Measurements from ENCODE around the gene PIEZO2. TPM values are rescaled to one million over a fixed set of nuclear protein-coding genes. Genes with fewer than 3 reads are reported as not detected.

Gene PIEZO2
- total RNA-seq, 2 experiments from 2014 or later: not detected

- Histone ChIP-seq H3K9me3 (ENCODE audit: control insufficient read depth in 1 of 2, insufficient read depth in 1 of 2, low read length in 2 of 2) (peaks cover 0 to 10% of the 10 kb centered on the region in 2 experiments), H3K27me3 (ENCODE audit: control insufficient read depth in 1 of 2, insufficient read depth in 2 of 2, low read length in 2 of 2) (no peaks in the 10 kb centered on the region), H3K27ac (ENCODE audit: low read depth in 1 of 2, low read length in 2 of 2) (no peak overlapping the region), H3K4me1 (ENCODE audit: insufficient read depth, low read length) (no peaks in the 10 kb centered on the region), H3K4me3 (ENCODE audit: low read length) (no peak overlapping the region), H3K36me3 (ENCODE audit: insufficient read depth, low read length) (no peaks in the 10 kb centered on the region)
- ChIA-PET CTCF (no interaction called here), POLR2A (no interaction called here)
- H3K27me3 Mint-ChIP-seq: no peaks in the 10 kb centered on the region
- no peak for TF ChIP-seq CTCF (IDR thresholded peaks at IDR 0.05)
- ATAC-seq (ENCODE audit: poor library complexity) (no peak), DNase-seq (no peak)
- intact Hi-C loops (cut with DNase I, micrococcal nuclease): no loop called here
- H3K36me3 Mint-ChIP-seq (ENCODE audit: low read depth): no peaks in the 10 kb centered on the region
- no peak overlapping the region for H3K4me3 Mint-ChIP-seq
- no peak overlapping the region for H3K27ac Mint-ChIP-seq
- H3K9me3 Mint-ChIP-seq: no peaks in the 10 kb centered on the region
- H3K4me1 Mint-ChIP-seq (ENCODE audit: low read depth): no peaks in the 10 kb centered on the region
These were observed 30.7 kb upstream of the PIEZO2 start for GRCh38 chr18:11179959-11180519.

GRCh38 chr18:11178951-11179549, 29.7 kb upstream of the PIEZO2 start:
- H3K9me3 Mint-ChIP-seq: no peaks in the 10 kb centered on the region
- no peak for TF ChIP-seq CTCF (IDR thresholded peaks at IDR 0.05)
- ChIA-PET POLR2A (no interaction called here), CTCF (no interaction called here)
- H3K4me3 Mint-ChIP-seq: no peak overlapping the region
- H3K36me3 Mint-ChIP-seq (ENCODE audit: low read depth): no peaks in the 10 kb centered on the region
- intact Hi-C loops (cut with DNase I, micrococcal nuclease): no loop called here
- ATAC-seq (ENCODE audit: poor library complexity): no peak
- no peaks in the 10 kb centered on the region for H3K4me1 ChIP-seq (ENCODE audit: insufficient read depth, low read length)
- no peaks in the 10 kb centered on the region for H3K27me3 Mint-ChIP-seq
- H3K4me3 ChIP-seq (ENCODE audit: low read length): no peak overlapping the region
- H3K27ac Mint-ChIP-seq: no peak overlapping the region
- H3K27me3 ChIP-seq (ENCODE audit: control insufficient read depth in 1 of 2, insufficient read depth in 2 of 2, low read length in 2 of 2): no peaks in the 10 kb centered on the region
- no peak for DNase-seq
- H3K36me3 ChIP-seq (ENCODE audit: insufficient read depth, low read length): no peaks in the 10 kb centered on the region
- no peaks in the 10 kb centered on the region for H3K4me1 Mint-ChIP-seq (ENCODE audit: low read depth)
- peaks cover 0 to 10% of the 10 kb centered on the region in 2 experiments for H3K9me3 ChIP-seq (ENCODE audit: control insufficient read depth in 1 of 2, insufficient read depth in 1 of 2, low read length in 2 of 2)
- no peak overlapping the region for H3K27ac ChIP-seq (ENCODE audit: low read depth in 1 of 2, low read length in 2 of 2)

GRCh38 chr18:11177382-11177781, 28.0 kb upstream of the PIEZO2 start:
- no peaks in the 10 kb centered on the region for H3K36me3 ChIP-seq (ENCODE audit: insufficient read depth, low read length)
- ChIA-PET CTCF (no interaction called here), POLR2A (no interaction called here)
- no peaks in the 10 kb centered on the region for H3K4me1 ChIP-seq (ENCODE audit: insufficient read depth, low read length)
- H3K9me3 ChIP-seq (ENCODE audit: control insufficient read depth in 1 of 2, insufficient read depth in 1 of 2, low read length in 2 of 2): peaks cover 0 to 10% of the 10 kb centered on the region in 2 experiments
- ATAC-seq (ENCODE audit: poor library complexity) (no peak), DNase-seq (no peak)
- Mint-ChIP-seq H3K4me3 (no peak overlapping the region), H3K9me3 (no peaks in the 10 kb centered on the region), H3K27me3 (no peaks in the 10 kb centered on the region), H3K36me3 (ENCODE audit: low read depth) (no peaks in the 10 kb centered on the region), H3K27ac (no peak overlapping the region), H3K4me1 (ENCODE audit: low read depth) (no peaks in the 10 kb centered on the region)
- no peak overlapping the region for H3K4me3 ChIP-seq (ENCODE audit: low read length)
- no peak overlapping the region for H3K27ac ChIP-seq (ENCODE audit: low read depth in 1 of 2, low read length in 2 of 2)
- no peaks in the 10 kb centered on the region for H3K27me3 ChIP-seq (ENCODE audit: control insufficient read depth in 1 of 2, insufficient read depth in 2 of 2, low read length in 2 of 2)
- TF ChIP-seq CTCF (IDR thresholded peaks at IDR 0.05): no peak
- intact Hi-C loops (cut with DNase I, micrococcal nuclease): no loop called here

Data from CD4-positive, alpha-beta T cell (primary cell).